ENCODE data around the gene PRR35. TPM values are rescaled to one million over a fixed set of nuclear protein-coding genes. Genes with fewer than 3 reads are reported as not detected.
A peak's percentile ranks its signal among the peaks of the same experiment; 100 is the strongest.

The PRR35 gene
- polyA plus RNA-seq, 1 donor from 2014 or later, result not detected

DNA sequence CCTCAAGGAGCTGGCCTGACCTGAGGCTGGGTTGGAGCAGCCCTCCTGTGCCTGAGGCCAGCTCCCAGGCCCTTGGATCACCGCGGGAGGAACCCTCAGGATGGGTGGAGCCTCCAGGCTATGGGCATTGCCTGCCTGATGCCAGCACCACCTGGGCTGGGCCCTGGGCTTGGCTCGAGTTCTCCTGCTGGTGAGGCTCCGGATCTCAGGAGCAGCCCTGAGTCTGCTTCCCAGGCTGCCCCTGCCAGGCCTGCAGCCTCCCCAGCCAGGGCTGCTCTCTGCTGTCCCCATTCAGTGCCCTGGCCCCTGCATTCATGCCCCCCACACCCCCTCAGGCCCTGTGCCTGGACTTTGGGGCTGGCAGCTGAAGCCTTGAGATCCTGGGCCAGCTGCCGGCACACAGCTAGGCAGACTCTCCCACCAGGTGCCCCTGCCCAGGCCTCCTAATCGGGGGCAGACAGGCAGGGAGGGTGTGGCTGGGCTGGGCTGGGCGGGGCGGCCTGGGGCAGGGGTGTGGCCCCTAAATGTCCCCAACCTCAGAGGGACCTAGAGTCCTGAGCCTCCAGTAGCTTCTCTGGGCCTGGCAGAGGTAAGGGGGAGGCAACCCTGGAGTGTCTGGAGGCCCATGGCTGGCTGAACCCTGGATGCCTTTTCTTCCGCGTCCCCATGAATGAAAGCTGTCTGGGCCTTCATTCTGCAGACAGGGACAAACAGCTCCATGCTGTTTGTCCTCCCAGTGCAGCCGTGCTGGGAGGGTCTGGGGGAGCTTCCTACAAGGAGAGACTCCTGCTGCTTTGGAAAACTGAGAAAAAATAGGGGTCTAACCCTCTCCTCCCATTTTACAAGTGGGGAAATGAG is 8.4 kb downstream of the PRR35 start:
- no peaks in the 10 kb centered on the region for H3K9me3 ChIP-seq (ENCODE audit: low read length)
- H3K27me3 ChIP-seq (ENCODE audit: insufficient read depth, low read depth, low read length), result no peaks in the 10 kb centered on the region
- peak overlapping the region; percentile 69 for H2AFZ ChIP-seq (ENCODE audit: low read depth, low read length)
- H3K9me2 ChIP-seq (ENCODE audit: insufficient read depth, low read length), result no peaks in the 10 kb centered on the region
- H3K36me3 ChIP-seq (ENCODE audit: insufficient read depth, low read length), result no peaks in the 10 kb centered on the region
- TF ChIP-seq SMC3 (conservative IDR thresholded peaks at IDR 0.05; ENCODE audit: poor library complexity), result no peak
- no peak for TF ChIP-seq RAD21 (conservative IDR thresholded peaks at IDR 0.05)
- TF ChIP-seq, protein P1, sequence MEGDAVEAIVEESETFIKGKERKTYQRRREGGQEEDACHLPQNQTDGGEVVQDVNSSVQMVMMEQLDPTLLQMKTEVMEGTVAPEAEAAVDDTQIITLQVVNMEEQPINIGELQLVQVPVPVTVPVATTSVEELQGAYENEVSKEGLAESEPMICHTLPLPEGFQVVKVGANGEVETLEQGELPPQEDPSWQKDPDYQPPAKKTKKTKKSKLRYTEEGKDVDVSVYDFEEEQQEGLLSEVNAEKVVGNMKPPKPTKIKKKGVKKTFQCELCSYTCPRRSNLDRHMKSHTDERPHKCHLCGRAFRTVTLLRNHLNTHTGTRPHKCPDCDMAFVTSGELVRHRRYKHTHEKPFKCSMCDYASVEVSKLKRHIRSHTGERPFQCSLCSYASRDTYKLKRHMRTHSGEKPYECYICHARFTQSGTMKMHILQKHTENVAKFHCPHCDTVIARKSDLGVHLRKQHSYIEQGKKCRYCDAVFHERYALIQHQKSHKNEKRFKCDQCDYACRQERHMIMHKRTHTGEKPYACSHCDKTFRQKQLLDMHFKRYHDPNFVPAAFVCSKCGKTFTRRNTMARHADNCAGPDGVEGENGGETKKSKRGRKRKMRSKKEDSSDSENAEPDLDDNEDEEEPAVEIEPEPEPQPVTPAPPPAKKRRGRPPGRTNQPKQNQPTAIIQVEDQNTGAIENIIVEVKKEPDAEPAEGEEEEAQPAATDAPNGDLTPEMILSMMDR (IDR thresholded peaks at IDR 0.05; ENCODE audit: poor library complexity, severe bottlenecking), result no peak
- no peak for TF ChIP-seq EZH2 (IDR thresholded peaks at IDR 0.05; ENCODE audit: borderline replicate concordance, insufficient read depth, low read length, poor library complexity, severe bottlenecking)
- no peak for TF ChIP-seq POLR2AphosphoS5 (IDR thresholded peaks at IDR 0.05)
- TF ChIP-seq EP300 (conservative IDR thresholded peaks at IDR 0.05; ENCODE audit: poor library complexity, severe bottlenecking), result no peak
- TF ChIP-seq TAF1 (IDR thresholded peaks at IDR 0.05; ENCODE audit: low read depth), result no peak
- TF ChIP-seq, protein P2, sequence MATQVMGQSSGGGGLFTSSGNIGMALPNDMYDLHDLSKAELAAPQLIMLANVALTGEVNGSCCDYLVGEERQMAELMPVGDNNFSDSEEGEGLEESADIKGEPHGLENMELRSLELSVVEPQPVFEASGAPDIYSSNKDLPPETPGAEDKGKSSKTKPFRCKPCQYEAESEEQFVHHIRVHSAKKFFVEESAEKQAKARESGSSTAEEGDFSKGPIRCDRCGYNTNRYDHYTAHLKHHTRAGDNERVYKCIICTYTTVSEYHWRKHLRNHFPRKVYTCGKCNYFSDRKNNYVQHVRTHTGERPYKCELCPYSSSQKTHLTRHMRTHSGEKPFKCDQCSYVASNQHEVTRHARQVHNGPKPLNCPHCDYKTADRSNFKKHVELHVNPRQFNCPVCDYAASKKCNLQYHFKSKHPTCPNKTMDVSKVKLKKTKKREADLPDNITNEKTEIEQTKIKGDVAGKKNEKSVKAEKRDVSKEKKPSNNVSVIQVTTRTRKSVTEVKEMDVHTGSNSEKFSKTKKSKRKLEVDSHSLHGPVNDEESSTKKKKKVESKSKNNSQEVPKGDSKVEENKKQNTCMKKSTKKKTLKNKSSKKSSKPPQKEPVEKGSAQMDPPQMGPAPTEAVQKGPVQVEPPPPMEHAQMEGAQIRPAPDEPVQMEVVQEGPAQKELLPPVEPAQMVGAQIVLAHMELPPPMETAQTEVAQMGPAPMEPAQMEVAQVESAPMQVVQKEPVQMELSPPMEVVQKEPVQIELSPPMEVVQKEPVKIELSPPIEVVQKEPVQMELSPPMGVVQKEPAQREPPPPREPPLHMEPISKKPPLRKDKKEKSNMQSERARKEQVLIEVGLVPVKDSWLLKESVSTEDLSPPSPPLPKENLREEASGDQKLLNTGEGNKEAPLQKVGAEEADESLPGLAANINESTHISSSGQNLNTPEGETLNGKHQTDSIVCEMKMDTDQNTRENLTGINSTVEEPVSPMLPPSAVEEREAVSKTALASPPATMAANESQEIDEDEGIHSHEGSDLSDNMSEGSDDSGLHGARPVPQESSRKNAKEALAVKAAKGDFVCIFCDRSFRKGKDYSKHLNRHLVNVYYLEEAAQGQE (IDR thresholded peaks at IDR 0.05; ENCODE audit: borderline replicate concordance), result no peak
- TF ChIP-seq MXI1 (conservative IDR thresholded peaks at IDR 0.05; ENCODE audit: poor library complexity, severe bottlenecking), result no peak
- no peak overlapping the region for H3K27ac ChIP-seq (ENCODE audit: low read length)
- peaks cover 15% of the 10 kb centered on the region for H3K79me2 ChIP-seq (replicated peaks; ENCODE audit: insufficient read depth, low read length)
- H3F3A ChIP-seq (ENCODE audit: insufficient read depth, low read length, poor library complexity, severe bottlenecking), result no peaks in the 10 kb centered on the region
- H3K4me2 ChIP-seq (ENCODE audit: low read length), result peak overlapping the region; percentile 48
- H3K9ac ChIP-seq (ENCODE audit: low read length), result peak overlapping the region; percentile 80
- no peaks in the 10 kb centered on the region for H4K20me1 ChIP-seq (ENCODE audit: insufficient read depth)
- H3K4me3 ChIP-seq (ENCODE audit: low read length), result peak overlapping the region; percentile 73

DNA sequence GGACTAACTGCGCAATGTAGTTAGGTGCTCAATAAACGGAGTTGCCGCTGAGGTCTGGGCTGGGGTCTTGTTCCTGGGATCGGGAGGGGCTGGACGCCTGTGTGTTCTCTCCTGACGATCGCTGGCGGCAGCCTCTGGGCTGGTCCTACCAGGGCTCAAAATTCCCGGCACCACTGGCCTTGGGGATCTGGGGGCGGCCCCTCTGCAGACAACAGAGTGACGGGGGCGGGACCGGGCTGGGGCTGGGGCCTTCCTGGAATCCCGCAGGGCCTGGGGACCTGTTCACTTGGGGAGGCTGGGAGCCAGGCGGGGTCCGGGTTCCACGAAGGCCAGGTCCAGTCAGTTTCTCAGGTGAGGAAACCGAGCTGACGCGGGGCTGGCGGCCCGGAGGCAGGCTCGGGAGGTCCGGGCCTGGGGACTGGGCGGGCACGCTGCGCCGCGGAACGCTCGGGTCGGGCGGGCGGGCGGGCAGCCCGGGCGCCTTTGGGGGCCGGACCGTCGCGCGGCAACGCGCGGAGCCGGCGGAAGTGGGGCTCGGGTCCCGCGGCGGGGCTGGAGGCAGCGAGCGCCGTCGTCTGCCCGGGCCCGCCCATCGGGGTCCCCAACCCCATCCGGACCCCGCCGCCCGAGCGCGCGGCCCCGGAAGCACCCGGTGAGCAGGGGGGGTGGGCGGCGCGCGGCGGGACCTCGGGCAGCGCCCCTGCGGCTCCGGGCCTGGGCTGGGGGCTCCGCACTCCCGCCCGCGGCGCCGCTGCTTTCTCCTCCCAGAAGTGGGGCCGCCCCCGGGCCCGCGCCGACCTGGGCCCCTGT is 9.5 kb downstream of the PRR35 start, which contains the start of gene PIGQ:
Gene PIGQ, plus strand, starts transcription at position 524 of the 810 bp plus-strand sequence. CDS start 4,107 bp downstream, outside the sequence.
- Histone ChIP-seq H3F3A (ENCODE audit: insufficient read depth, low read length, poor library complexity, severe bottlenecking) (no peaks in the 10 kb centered on the region), H3K36me3 (ENCODE audit: insufficient read depth, low read length) (no peaks in the 10 kb centered on the region), H3K4me2 (ENCODE audit: low read length) (peak within 1 kb of the TSS; percentile 82), H3K4me3 (ENCODE audit: low read length) (peak within 1 kb of the TSS; percentile 79), H3K9ac (ENCODE audit: low read length) (peak within 1 kb of the TSS; percentile 80), H4K20me1 (ENCODE audit: insufficient read depth) (no peaks in the 10 kb centered on the region), H3K27ac (ENCODE audit: low read length) (peak within 1 kb of the TSS; percentile 39), H3K79me2 (replicated peaks; ENCODE audit: insufficient read depth, low read length) (peaks cover 15% of the 10 kb centered on the region), H2AFZ (ENCODE audit: low read depth, low read length) (peak within 1 kb of the TSS; percentile 69), H3K9me2 (ENCODE audit: insufficient read depth, low read length) (no peaks in the 10 kb centered on the region), H3K27me3 (ENCODE audit: insufficient read depth, low read depth, low read length) (no peaks in the 10 kb centered on the region), H3K9me3 (ENCODE audit: low read length) (no peaks in the 10 kb centered on the region)
- no peak for TF ChIP-seq SMC3 (conservative IDR thresholded peaks at IDR 0.05; ENCODE audit: poor library complexity)
- TF ChIP-seq MXI1 (conservative IDR thresholded peaks at IDR 0.05; ENCODE audit: poor library complexity, severe bottlenecking), result peak; percentile 54
- peak; percentile 40 for TF ChIP-seq POLR2AphosphoS5 (IDR thresholded peaks at IDR 0.05)
